ENCODE results near the gene SLC20A1.

SLC20A1 gene

GRCh38 chr2:112712465-112712864 lies 66.7 kb downstream of the SLC20A1 start:
- DNase-seq: no peak

- DNase-seq: no peak
Observed at GRCh38 chr2:112712903-112713584, 67.3 kb downstream of the SLC20A1 start.
